ENCODE results near the gene CCDC137. TPM values are rescaled to one million over a fixed set of nuclear protein-coding genes. Genes with fewer than 3 reads are reported as not detected.
A peak's percentile ranks its signal among the peaks of the same experiment; 100 is the strongest.

Gene CCDC137
- total and polyA plus RNA-seq, 2 of the 13 experiments (the other 11 are each of a cell fraction or from before 2014, with no cell fraction given): 14.6 to 39.1 TPM

DNA sequence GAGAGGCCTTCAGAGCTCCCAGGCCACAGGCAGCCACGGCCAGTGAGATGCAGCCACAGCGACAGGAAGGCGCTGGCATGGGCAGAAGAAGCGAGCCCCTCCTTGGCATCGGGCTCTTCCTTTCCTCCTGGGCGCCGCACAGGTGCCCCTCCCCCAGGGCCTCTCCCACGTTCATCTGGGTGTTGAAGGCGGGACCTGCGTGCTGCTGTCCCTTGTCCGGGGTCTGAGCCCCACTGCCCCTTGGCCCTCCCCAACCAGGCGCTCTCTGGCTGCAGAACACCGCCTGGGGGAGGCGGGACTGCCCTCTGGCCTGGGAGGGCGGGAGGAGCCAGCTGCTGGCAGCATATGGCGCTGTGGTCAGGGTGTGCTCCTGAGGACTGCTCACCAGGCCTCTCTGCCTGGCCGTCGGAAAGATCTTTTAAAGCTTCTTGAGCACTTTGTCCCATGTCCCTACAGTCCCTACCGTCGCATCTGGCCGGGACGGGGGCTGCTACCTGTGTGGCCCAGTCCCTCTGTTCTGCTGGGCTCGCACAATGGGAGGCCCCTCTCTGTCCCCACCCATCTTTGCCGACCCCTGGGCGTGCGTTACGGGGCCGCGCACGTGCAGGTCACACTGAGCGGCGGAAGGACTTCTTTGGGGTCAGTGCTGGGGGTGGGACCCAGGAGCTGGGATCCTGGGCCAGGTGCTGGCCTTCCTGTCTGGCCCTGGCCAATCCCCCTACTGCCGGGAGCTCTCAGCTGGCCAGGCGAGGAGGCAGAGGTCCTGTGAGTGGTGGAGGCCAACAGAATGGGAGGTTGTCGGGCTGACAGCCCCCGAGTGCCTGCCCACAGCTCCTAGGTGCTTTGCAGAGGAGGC lies 47.2 kb downstream of the CCDC137 start (continued):
- TF ChIP-seq, protein P1, sequence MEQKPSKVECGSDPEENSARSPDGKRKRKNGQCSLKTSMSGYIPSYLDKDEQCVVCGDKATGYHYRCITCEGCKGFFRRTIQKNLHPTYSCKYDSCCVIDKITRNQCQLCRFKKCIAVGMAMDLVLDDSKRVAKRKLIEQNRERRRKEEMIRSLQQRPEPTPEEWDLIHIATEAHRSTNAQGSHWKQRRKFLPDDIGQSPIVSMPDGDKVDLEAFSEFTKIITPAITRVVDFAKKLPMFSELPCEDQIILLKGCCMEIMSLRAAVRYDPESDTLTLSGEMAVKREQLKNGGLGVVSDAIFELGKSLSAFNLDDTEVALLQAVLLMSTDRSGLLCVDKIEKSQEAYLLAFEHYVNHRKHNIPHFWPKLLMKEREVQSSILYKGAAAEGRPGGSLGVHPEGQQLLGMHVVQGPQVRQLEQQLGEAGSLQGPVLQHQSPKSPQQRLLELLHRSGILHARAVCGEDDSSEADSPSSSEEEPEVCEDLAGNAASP (CRISPR knock-in tag; IDR thresholded peaks at IDR 0.05; ENCODE audit: borderline replicate concordance): no peak; the same call in 1 of the 2 replicates
- TF ChIP-seq ZNF333 (CRISPR knock-in tag; IDR thresholded peaks at IDR 0.05; ENCODE audit: borderline replicate concordance) (peak; percentile 7; the same call in 1 of the 2 replicates), ZFP36L1 (CRISPR knock-in tag; IDR thresholded peaks at IDR 0.05) (peak; percentile 79; the same call in 1 of the 2 replicates), SRF (IDR thresholded peaks at IDR 0.05; ENCODE audit: low read depth, low read length) (no peak), NR2C2 (CRISPR knock-in tag; IDR thresholded peaks at IDR 0.05; ENCODE audit: borderline replicate concordance) (peak; percentile 99), CBX5 (CRISPR knock-in tag; IDR thresholded peaks at IDR 0.05; ENCODE audit: borderline replicate concordance) (peak; percentile 44; the same call in 1 of the 2 replicates), ZNF878 (CRISPR knock-in tag; IDR thresholded peaks at IDR 0.05) (no peak), ZNF543 (CRISPR knock-in tag; IDR thresholded peaks at IDR 0.05) (peak; percentile 34; the same call in 1 of the 2 replicates), NFRKB (IDR thresholded peaks at IDR 0.05) (no peak)
- TF ChIP-seq, protein P2, sequence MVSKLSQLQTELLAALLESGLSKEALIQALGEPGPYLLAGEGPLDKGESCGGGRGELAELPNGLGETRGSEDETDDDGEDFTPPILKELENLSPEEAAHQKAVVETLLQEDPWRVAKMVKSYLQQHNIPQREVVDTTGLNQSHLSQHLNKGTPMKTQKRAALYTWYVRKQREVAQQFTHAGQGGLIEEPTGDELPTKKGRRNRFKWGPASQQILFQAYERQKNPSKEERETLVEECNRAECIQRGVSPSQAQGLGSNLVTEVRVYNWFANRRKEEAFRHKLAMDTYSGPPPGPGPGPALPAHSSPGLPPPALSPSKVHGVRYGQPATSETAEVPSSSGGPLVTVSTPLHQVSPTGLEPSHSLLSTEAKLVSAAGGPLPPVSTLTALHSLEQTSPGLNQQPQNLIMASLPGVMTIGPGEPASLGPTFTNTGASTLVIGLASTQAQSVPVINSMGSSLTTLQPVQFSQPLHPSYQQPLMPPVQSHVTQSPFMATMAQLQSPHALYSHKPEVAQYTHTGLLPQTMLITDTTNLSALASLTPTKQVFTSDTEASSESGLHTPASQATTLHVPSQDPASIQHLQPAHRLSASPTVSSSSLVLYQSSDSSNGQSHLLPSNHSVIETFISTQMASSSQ (IDR thresholded peaks at IDR 0.05; ENCODE audit: low read depth): no peak
- TF ChIP-seq, protein P2 (CRISPR knock-in tag; IDR thresholded peaks at IDR 0.05; ENCODE audit: borderline replicate concordance): peak; percentile 67; the same call in 1 of the 2 replicates
- TF ChIP-seq, protein P3, sequence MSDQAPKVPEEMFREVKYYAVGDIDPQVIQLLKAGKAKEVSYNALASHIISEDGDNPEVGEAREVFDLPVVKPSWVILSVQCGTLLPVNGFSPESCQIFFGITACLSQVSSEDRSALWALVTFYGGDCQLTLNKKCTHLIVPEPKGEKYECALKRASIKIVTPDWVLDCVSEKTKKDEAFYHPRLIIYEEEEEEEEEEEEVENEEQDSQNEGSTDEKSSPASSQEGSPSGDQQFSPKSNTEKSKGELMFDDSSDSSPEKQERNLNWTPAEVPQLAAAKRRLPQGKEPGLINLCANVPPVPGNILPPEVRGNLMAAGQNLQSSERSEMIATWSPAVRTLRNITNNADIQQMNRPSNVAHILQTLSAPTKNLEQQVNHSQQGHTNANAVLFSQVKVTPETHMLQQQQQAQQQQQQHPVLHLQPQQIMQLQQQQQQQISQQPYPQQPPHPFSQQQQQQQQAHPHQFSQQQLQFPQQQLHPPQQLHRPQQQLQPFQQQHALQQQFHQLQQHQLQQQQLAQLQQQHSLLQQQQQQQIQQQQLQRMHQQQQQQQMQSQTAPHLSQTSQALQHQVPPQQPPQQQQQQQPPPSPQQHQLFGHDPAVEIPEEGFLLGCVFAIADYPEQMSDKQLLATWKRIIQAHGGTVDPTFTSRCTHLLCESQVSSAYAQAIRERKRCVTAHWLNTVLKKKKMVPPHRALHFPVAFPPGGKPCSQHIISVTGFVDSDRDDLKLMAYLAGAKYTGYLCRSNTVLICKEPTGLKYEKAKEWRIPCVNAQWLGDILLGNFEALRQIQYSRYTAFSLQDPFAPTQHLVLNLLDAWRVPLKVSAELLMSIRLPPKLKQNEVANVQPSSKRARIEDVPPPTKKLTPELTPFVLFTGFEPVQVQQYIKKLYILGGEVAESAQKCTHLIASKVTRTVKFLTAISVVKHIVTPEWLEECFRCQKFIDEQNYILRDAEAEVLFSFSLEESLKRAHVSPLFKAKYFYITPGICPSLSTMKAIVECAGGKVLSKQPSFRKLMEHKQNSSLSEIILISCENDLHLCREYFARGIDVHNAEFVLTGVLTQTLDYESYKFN (CRISPR knock-in tag; conservative IDR thresholded peaks at IDR 0.05): peak; percentile 74
- TF ChIP-seq, protein P4, sequence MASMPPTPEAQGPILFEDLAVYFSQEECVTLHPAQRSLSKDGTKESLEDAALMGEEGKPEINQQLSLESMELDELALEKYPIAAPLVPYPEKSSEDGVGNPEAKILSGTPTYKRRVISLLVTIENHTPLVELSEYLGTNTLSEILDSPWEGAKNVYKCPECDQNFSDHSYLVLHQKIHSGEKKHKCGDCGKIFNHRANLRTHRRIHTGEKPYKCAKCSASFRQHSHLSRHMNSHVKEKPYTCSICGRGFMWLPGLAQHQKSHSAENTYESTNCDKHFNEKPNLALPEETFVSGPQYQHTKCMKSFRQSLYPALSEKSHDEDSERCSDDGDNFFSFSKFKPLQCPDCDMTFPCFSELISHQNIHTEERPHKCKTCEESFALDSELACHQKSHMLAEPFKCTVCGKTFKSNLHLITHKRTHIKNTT (CRISPR knock-in tag; IDR thresholded peaks at IDR 0.05): no peak
- TF ChIP-seq, protein P5, sequence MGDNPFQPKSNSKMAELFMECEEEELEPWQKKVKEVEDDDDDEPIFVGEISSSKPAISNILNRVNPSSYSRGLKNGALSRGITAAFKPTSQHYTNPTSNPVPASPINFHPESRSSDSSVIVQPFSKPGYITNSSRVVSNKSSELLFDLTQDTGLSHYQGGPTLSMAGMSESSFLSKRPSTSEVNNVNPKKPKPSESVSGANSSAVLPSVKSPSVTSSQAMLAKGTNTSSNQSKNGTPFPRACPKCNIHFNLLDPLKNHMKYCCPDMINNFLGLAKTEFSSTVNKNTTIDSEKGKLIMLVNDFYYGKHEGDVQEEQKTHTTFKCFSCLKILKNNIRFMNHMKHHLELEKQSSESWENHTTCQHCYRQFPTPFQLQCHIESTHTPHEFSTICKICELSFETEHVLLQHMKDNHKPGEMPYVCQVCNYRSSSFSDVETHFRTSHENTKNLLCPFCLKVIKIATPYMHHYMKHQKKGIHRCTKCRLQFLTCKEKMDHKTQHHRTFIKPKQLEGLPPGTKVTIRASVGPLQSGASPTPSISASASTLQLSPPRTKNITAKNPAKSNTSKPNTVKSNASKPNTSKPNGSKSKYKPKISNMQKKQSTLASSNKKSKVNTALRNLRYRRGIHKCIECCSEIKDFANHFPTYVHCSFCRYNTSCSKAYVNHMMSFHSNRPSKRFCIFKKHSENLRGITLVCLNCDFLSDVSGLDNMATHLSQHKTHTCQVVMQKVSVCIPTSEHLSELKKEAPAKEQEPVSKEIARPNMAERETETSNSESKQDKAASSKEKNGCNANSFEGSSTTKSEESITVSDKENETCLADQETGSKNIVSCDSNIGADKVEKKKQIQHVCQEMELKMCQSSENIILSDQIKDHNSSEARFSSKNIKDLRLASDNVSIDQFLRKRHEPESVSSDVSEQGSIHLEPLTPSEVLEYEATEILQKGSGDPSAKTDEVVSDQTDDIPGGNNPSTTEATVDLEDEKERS (CRISPR knock-in tag; IDR thresholded peaks at IDR 0.05): peak; percentile 74; the same call in 1 of the 2 replicates
